ENCODE measurements around the gene CCDC90B.

Gene CCDC90B

DNA sequence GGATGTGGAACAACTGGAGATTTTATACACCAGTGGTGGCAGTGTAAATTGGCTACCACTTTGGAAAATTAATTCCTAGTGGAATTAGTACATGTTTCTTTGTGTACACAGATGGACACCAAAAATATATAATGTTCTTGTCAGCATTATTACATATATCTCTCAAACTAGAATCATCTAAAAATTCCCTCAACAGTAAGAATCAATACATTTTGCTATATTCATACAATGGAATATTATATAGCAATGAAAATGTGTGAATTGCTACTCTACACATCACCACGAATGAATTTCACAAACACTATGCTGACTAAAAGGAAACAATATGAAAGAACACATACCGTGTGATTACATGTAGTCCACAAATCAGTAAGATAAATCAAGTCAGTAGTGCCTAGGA, 33.9 kb downstream of the CCDC90B start:
- DNase-seq = no peak
- in situ Hi-C loops (cut with MboI; ENCODE audit: low pct_unique_long_range_greater_than_20kb, low sequenced_read_pairs) = no loop called here

DNA sequence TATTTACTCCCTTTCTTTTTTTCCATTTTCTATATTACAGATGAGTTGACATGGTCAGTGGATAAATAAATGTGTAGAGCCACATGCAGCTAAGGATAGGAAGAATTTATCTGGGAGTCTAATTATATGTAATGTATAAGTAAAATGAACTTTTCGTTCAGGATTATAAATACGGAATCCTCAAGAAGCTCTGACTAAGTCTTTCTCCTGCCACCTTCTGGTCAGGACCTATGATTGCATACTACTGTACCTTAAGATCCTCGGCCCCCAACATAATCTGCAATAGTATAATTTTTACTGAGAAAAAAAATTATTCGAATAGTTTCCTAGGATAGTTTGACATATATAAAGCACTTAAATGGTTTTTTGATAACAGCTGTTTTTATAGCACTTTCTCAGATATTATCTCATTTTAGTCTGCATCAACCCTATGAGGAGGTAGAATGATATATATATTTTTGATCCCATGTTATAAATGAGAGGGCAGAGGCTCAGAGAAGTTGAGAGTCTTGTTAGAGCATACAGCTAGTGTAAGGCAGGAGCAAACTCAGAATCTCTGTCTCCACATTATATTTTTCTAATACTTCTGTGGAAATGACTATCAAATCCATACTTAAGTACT, 36.1 kb downstream of the CCDC90B start:
- in situ Hi-C loops (cut with MboI; ENCODE audit: low pct_unique_long_range_greater_than_20kb, low sequenced_read_pairs) = no loop called here
- peak; percentile 42 for DNase-seq

DNA sequence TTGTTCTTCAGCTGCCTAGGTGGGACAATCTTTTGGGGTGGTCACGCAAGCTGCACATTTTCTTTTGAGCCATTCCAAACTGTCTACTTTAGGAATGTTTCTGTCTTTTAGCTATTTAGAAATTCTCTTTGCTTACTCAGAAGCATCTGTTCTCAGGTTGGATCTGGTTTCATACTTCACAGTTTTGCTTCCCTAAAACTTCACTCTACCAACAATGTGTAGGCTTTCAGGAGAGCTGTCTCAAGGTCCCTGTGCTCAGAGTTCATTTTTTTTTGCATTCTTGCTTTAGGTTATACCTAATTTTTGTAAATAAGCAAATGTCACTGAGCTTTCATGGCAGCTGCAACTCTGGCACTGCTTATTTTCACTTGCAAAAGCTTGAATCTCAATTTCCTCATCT, 36.7 kb downstream of the CCDC90B start:
- in situ Hi-C loops (cut with MboI; ENCODE audit: low pct_unique_long_range_greater_than_20kb, low sequenced_read_pairs) = no loop called here
- DNase-seq = no peak

DNA sequence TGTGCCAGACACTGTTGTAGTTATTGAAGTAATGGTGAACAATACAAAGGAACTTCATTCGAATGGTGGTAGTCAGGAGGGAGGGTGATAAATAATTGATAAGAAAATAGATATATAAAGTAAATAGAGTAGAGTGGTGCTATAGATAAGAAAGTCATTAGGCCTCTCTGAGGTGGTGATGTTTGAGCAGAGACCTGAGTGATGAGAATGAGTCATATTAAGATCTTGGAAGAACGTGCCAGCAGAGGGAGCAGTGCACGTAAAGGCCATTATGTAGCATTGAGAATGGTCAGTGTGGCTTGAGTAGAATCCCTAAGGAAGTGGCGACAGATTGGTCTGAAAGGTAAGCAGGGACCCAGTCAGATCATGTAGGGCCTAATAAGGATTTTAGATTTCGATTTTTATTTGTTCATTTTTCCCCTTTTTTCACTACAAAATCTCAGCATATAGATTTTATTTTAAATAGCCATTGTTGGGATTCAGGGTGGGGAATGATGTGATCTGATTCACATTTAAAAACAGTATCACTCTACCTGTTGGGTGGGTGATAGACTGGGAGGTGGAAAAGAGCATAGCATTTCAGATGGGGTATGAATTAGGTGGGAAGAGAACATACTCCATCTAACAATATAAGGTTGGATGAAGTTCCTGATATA, 44.7 kb downstream of the CCDC90B start:
- in situ Hi-C loops (cut with MboI; ENCODE audit: low pct_unique_long_range_greater_than_20kb, low sequenced_read_pairs) = no loop called here

DNA sequence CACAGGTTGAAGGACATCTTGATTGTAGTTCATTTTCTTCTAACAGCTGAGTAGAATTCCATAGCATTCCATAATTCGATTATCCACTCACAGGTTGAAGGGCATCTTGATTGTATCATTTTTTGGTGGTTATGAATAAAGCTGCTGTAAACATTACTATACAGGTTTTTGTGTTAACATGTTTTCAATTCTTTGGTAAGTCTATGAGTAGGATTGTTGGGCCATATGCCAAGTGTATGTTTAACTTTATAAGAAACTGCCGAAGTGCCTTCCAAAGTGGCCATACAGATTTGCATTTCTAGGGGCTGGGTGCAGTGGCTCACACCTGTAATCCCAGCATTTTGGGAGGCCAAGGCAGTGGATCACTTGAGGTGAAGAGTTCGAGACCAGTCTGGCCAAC, 48.1 kb downstream of the CCDC90B start:
- in situ Hi-C loops (cut with MboI; ENCODE audit: low pct_unique_long_range_greater_than_20kb, low sequenced_read_pairs) = no loop called here
- DNase-seq = no peak

More for the DNA sequence above, 44.7 kb downstream of the CCDC90B start:
- DNase-seq = peak; percentile 41

DNA sequence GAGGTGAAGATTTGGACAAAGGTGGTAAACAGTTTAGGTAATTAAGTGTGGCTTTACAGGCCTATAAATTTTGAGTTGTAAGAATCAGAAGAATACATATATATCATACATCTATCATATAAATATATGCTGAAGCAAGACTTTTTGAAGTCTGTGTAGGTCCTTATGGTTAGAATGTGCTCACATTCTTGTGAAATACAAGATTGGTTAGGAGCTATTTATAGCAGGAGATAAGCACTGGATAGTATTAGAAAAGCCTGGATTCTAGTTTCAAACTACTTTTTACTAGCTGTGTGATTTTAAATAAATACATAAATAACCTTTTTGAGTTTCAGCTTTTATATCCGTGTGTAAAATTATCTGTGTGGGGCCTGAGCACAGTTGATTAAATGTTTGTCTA, 50.3 kb downstream of the CCDC90B start:
- DNase-seq = no peak
- in situ Hi-C loops (cut with MboI; ENCODE audit: low pct_unique_long_range_greater_than_20kb, low sequenced_read_pairs) = no loop called here

DNA sequence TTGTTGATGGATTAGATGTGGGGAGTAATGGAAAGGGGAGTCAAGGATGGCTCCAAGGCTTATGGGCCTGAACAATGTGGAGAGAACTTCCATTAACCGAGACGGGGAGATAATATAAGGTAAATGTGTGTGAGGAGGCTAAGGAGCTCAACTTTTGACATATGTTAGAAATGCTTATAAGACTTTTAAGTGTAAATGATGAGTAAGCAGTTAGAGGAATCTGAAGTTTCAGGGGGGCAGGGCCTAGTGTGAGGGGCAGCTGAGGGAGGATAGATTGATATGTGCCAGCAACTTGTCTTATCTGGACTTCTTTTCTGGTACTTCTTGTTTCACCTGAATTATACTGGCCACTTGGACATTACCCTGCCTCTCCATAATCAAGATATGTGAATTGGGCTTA, 62.7 kb downstream of the CCDC90B start:
- no peak for DNase-seq
- in situ Hi-C loops (cut with MboI; ENCODE audit: low pct_unique_long_range_greater_than_20kb, low sequenced_read_pairs) = no loop called here

DNA sequence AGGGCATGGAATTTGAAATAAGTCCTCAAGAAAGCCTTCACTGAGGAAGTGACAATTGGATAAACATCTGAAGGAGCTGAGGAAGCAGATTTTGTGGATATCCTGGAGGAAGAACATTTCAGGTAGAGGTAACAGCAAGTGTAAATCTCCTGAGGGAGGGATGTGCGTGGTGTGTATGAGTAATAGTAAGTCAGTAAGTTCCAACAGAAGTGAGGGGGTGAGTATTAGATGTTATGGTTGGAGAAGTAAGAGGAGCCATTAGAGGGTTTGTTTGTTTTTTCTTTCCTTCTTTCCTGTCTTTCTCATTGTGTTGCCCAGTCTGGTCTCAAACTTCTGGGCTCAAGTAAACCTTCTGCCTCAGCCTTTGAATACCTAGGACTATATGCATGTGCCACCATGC, 63.7 kb downstream of the CCDC90B start:
- in situ Hi-C loops (cut with MboI; ENCODE audit: low pct_unique_long_range_greater_than_20kb, low sequenced_read_pairs) = no loop called here
- no peak for DNase-seq

DNA sequence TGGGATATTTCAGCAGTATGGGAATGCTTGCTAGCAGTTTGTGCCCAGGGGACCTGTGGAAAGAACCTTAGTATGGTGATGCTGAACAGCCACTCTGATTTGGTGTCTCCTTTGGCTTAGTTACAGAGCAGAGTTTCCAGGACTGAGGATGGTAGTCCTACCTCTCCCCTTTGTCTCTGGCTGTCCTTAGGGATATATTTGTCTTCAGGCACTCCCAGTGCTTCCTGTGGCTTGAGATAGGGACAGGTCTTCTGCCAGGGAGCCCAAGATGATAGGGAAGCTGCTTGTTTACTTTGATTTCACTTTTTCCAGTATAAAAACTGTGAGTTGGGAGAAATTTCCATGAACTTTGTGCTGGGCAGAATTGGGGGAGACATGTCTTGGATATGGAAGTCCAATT, 64.5 kb downstream of the CCDC90B start:
- in situ Hi-C loops (cut with MboI; ENCODE audit: low pct_unique_long_range_greater_than_20kb, low sequenced_read_pairs) = no loop called here
- no peak for DNase-seq

DNA sequence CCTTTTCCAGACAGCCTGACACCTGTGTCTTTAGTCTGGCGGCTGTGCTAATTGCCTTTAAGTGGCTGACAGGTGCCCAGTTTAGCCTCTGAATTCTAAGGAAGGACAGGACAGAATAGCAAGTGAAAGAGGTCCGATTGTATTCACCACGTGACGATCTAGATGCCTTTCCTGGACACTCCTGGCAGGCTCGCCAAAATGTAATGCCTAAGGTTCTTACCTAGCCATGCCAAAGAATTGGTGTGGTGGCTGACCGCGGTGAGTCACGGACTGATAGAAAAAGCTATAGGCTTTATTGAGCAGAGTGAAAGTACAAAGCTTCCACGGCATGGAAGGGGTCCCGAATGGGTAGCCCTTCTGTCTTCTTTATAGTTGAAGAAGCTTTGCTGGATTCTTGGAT, 65.9 kb downstream of the CCDC90B start:
- in situ Hi-C loops (cut with MboI; ENCODE audit: low pct_unique_long_range_greater_than_20kb, low sequenced_read_pairs) = no loop called here
- no peak for DNase-seq

DNA sequence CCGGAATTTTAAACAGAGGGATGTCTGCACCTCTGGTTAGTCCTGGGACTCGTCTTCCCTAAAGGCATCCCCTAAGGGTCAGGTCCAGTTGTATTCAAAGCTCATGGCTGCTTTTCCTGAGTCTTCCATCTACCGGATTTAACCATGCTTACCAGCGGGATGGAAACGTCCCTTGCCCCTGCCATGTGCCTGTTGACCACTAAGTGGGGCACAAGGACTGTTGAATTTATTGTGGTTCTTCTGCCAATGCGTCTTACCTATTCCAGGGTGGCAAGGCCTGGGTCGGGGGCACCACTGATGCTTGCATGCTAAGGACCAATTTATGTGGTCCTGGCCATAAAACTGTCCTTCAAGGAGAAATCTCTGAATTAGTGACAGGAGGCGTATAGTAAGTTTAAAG, 67.1 kb downstream of the CCDC90B start:
- DNase-seq = no peak
- in situ Hi-C loops (cut with MboI; ENCODE audit: low pct_unique_long_range_greater_than_20kb, low sequenced_read_pairs) = no loop called here

Measured in KBM-7 (cell line).